ENCODE data around the gene ANTXR2. TPM values are rescaled to one million over a fixed set of nuclear protein-coding genes. Genes with fewer than 3 reads are reported as not detected.

ANTXR2 gene
- total RNA-seq, 4 donors from 2014 or later: 136 to 215 (median 183) TPM

- TF ChIP-seq CTCF (IDR thresholded peaks at IDR 0.05; ENCODE audit: low read depth): no peak
Observed at GRCh38 chr4:79852305-79852730, 220.7 kb downstream of the ANTXR2 start.

- TF ChIP-seq CTCF (IDR thresholded peaks at IDR 0.05; ENCODE audit: low read depth): no peak
Observed at GRCh38 chr4:79851625-79852304, 221.3 kb downstream of the ANTXR2 start.

Other genes with a start within 250 kb of the ANTXR2 start
- gene PRDM8, start 124.3 kb upstream of the ANTXR2 start, total RNA-seq: 1 to 10 TPM; 2.1 to 8.1 (median 4.7) TPM
- not detected for gene FGF5, start 193.4 kb upstream of the ANTXR2 start, total RNA-seq

Measured in subcutaneous adipose tissue (tissue), 4 donors.